Endothelial cell of umbilical vein (primary cell): ENCODE results near the gene FRMD5. TPM values are rescaled to one million over a fixed set of nuclear protein-coding genes. Genes with fewer than 3 reads are reported as not detected.

Experiments used
- BruUV-seq: library from RNA; stranded (reverse); fragments of 400-500 nt; replicated peaks from 2 replicates; lab custom pipeline; 2021; lab: Mats Ljungman, UMichigan
- CTCF ChIA-PET: fragments of 300-600, 350-600 bp; sonication (Branson Sonifier 250); formaldehyde crosslinking; loops from one replicate; lab custom pipeline; 2021; ENCODE audit warnings: antibody characterized with exemption, inconsistent platforms; lab: Charles Lee
- POLR2A ChIA-PET: fragments of 300-600, 350-600 bp; sonication (Branson Sonifier 250); formaldehyde crosslinking; loops from one replicate; lab custom pipeline; 2021; ENCODE audit warnings: antibody characterized with exemption, inconsistent platforms; lab: Charles Lee
- DNase-seq: peaks from one replicate; pipeline ENCODE4 v3.0.0-alpha.2; 2011; ENCODE audit warnings: low read depth, low spot score
- FAIRE-seq: peaks from 2 replicates; lab custom pipeline; 2011; peaks lifted over from hg19 to GRCh38; lab: Jason Lieb, UNC
- H2AFZ ChIP-seq: 2 replicates; pipeline ENCODE4 v1.6.0; 2012; ENCODE audit warnings: low read depth, low read length, control low read depth, inconsistent platforms
- H3K27ac ChIP-seq: 2 replicates; pipeline ENCODE4 v1.5.1; 2011; ENCODE audit warnings: low read depth, mild to moderate bottlenecking, control low read depth, low read length, moderate library complexity; ENCODE audit not compliant: insufficient read depth
- H3K27me3 ChIP-seq, 2 experiments: 2 replicates each; pipeline versions ENCODE4 v1.6.0 to v1.6.1; 2011; ENCODE audit warnings: low read length in 2 of 2, mixed read lengths in 1 of 2; ENCODE audit not compliant: control insufficient read depth in 2 of 2, insufficient read depth in 2 of 2
- H3K36me3 ChIP-seq, 2 experiments: 2 replicates in 1 of 2; 3 replicates in 1 of 2; pipeline ENCODE4 v1.5.1; 2011; ENCODE audit warnings: low read length in 2 of 2, mild to moderate bottlenecking in 1 of 2, moderate library complexity in 1 of 2; ENCODE audit not compliant: control insufficient read depth in 2 of 2, insufficient read depth in 2 of 2; ENCODE audit errors: extremely low read depth in 1 of 2
- H3K4me1 ChIP-seq: 3 replicates; pipeline ENCODE4 v1.5.1; 2011; ENCODE audit warnings: mild to moderate bottlenecking, low read length; ENCODE audit not compliant: control insufficient read depth, insufficient read depth; ENCODE audit errors: extremely low read depth
- H3K4me2 ChIP-seq: 2 replicates; pipeline ENCODE4 v1.6.1; 2011; ENCODE audit warnings: low read length, control low read depth, mixed read lengths; ENCODE audit not compliant: insufficient read depth
- H3K4me3 ChIP-seq, 3 experiments: fragments of 200-600 bp in 1 of 3; sonication (generic), shearing (Covaris generic) in 1 of 3; replicated peaks in 1 of 3; 2 replicates each; pipeline ENCODE4 v1.5.1; 2011 to 2016; ENCODE audit warnings: control low read depth in 3 of 3, low read length in 3 of 3, mild to moderate bottlenecking in 2 of 3, inconsistent platforms in 1 of 3, low read depth in 1 of 3, moderate library complexity in 1 of 3; ENCODE audit not compliant: insufficient read depth in 1 of 3
- H3K79me2 ChIP-seq: 2 replicates; pipeline ENCODE4 v1.6.0; 2012; ENCODE audit warnings: low read length, inconsistent platforms; ENCODE audit not compliant: control insufficient read depth, insufficient read depth
- H3K9ac ChIP-seq: replicated peaks from 2 replicates; pipeline ENCODE3; 2011; ENCODE audit warnings: low read length, control low read depth; ENCODE audit not compliant: insufficient read depth; ENCODE audit errors: extremely low read depth
- H3K9me1 ChIP-seq: replicated peaks from 3 replicates; pipeline ENCODE4 v1.6.0; 2011; ENCODE audit warnings: mild to moderate bottlenecking, low read length; ENCODE audit not compliant: control insufficient read depth, insufficient read depth; ENCODE audit errors: extremely low read depth
- H3K9me3 ChIP-seq: replicated peaks from 2 replicates; pipeline ENCODE4 v1.5.1; 2012; ENCODE audit warnings: low read length, inconsistent platforms; ENCODE audit not compliant: control insufficient read depth, insufficient read depth
- H4K20me1 ChIP-seq: replicated peaks from 2 replicates; pipeline ENCODE3; 2011; ENCODE audit warnings: mild to moderate bottlenecking, low read length; ENCODE audit not compliant: control insufficient read depth, insufficient read depth; ENCODE audit errors: extremely low read depth
- EZH2 ChIP-seq: IDR thresholded peaks from 2 replicates; pipeline ENCODE4 v1.6.1; 2012; ENCODE audit warnings: borderline replicate concordance, low read depth, mild to moderate bottlenecking, moderate library complexity, low read length, inconsistent platforms; ENCODE audit not compliant: severe bottlenecking
- FOS ChIP-seq: IDR thresholded peaks from 2 replicates; pipeline ENCODE4 v1.6.1; 2011; ENCODE audit warnings: mild to moderate bottlenecking, low read length, moderate library complexity, borderline replicate concordance; ENCODE audit not compliant: insufficient read depth
- GATA2 ChIP-seq: IDR thresholded peaks from 2 replicates; pipeline ENCODE4 v1.7.0; 2011; ENCODE audit warnings: low read depth, mild to moderate bottlenecking, moderate library complexity, mixed read lengths, low read length; ENCODE audit not compliant: insufficient read length, insufficient read depth
- JUN ChIP-seq: IDR thresholded peaks from 2 replicates; pipeline ENCODE4 v1.6.1; 2011; ENCODE audit warnings: borderline replicate concordance, low read depth; ENCODE audit not compliant: insufficient read length, insufficient read depth
- MAX ChIP-seq: IDR thresholded peaks from 2 replicates; pipeline ENCODE4 v1.6.1; 2011; ENCODE audit not compliant: insufficient read depth, insufficient read length
- MYC ChIP-seq: IDR thresholded peaks from one replicate; pipeline ENCODE4 v1.6.1; 2011; ENCODE audit warnings: mild to moderate bottlenecking, low read depth, low read length
- POLR2A ChIP-seq: IDR thresholded peaks from 2 replicates; pipeline ENCODE4 v1.6.1; 2012; ENCODE audit warnings: low read depth, mild to moderate bottlenecking, control low read depth, low read length
- POLR2AphosphoS5 ChIP-seq: IDR thresholded peaks from 2 replicates; pipeline ENCODE4 v1.6.1; 2012; ENCODE audit warnings: low read depth, mild to moderate bottlenecking, control low read depth, low read length, moderate library complexity; ENCODE audit not compliant: insufficient read depth
- dilution Hi-C: fragments of 300-500 bp; cut with MboI; formaldehyde crosslinking; loops from one replicate; pipeline ENCODE4 v1.15.0; 2019; ENCODE audit warnings: low sequenced_read_pairs; ENCODE audit not compliant: extremely low pct_ligation_motif_present
- intact Hi-C: fragments of 100-400 bp; cut with micrococcal nuclease; formaldehyde crosslinking; loops from one replicate; pipeline ENCODE4 v1.10.0; 2022
- polyA plus RNA-seq, 4 experiments: library from polyadenylated mRNA; depleted of rRNA in 3 of 4; stranded (reverse) in 3 of 4; unstranded in 1 of 4; fragments of >200 nt; gene quantifications; 2 replicates each; pipeline versions ENCODE4 v1.2.1 to v1.2.3, GENCODE V29; 2011 to 2012; ENCODE audit warnings: missing spikeins in 1 of 4
- total RNA-seq: library from RNA; stranded (reverse); gene quantifications from 2 replicates; pipeline ENCODE4 v1.2.3, GENCODE V29; 2021
- TF ChIP-seq, protein P1 (sequence below), 2 donors: IDR thresholded peaks; 1 replicate in 1 of 2; 2 replicates in 1 of 2; pipeline ENCODE4 v1.5.1; 2011; ENCODE audit warnings: low read length in 2 of 2, mild to moderate bottlenecking in 2 of 2, moderate library complexity in 2 of 2, control low read depth in 1 of 2, inconsistent platforms in 1 of 2, low read depth in 1 of 2; ENCODE audit not compliant: insufficient read depth in 1 of 2; ENCODE audit errors: extremely low read depth in 1 of 2

FRMD5 gene
- total and polyA plus RNA-seq, 2 donors (not counting 3 experiments of a cell fraction or from before 2014, with no cell fraction given) = 16.7 to 20.2 TPM

- no peaks in the 10 kb centered on the region for H4K20me1 ChIP-seq
- intact Hi-C loops = no loop called here
Observed at GRCh38 chr15:44132057-44132456, 63.0 kb downstream of the FRMD5 start.

More at GRCh38 chr15:44132057-44132456, 63.0 kb downstream of the FRMD5 start:
- no peak for TF ChIP-seq POLR2A
- TF ChIP-seq FOS = no peak
- no peak for TF ChIP-seq MYC
- TF ChIP-seq EZH2 = no peak
- TF ChIP-seq MAX = no peak
- TF ChIP-seq GATA2 = no peak
- no peak for TF ChIP-seq POLR2AphosphoS5
- TF ChIP-seq, protein P1, sequence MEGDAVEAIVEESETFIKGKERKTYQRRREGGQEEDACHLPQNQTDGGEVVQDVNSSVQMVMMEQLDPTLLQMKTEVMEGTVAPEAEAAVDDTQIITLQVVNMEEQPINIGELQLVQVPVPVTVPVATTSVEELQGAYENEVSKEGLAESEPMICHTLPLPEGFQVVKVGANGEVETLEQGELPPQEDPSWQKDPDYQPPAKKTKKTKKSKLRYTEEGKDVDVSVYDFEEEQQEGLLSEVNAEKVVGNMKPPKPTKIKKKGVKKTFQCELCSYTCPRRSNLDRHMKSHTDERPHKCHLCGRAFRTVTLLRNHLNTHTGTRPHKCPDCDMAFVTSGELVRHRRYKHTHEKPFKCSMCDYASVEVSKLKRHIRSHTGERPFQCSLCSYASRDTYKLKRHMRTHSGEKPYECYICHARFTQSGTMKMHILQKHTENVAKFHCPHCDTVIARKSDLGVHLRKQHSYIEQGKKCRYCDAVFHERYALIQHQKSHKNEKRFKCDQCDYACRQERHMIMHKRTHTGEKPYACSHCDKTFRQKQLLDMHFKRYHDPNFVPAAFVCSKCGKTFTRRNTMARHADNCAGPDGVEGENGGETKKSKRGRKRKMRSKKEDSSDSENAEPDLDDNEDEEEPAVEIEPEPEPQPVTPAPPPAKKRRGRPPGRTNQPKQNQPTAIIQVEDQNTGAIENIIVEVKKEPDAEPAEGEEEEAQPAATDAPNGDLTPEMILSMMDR (IDR thresholded peaks at IDR 0.05; ENCODE audit: extremely low read depth in 1 of 2, insufficient read depth in 1 of 2, low read depth in 1 of 2, low read length in 2 of 2) = no peak
- no peak for TF ChIP-seq JUN
- Histone ChIP-seq H3K9me3 (no peaks in the 10 kb centered on the region), H3K9me1 (no peaks in the 10 kb centered on the region), H3K4me3 (no peak overlapping the region), H3K4me1 (no peaks in the 10 kb centered on the region), H3K79me2 (peaks cover 2% of the 10 kb centered on the region), H3K36me3 (no peaks in the 10 kb centered on the region), H3K27ac (no peak overlapping the region), H3K4me2 (no peak overlapping the region), H2AFZ (no peak overlapping the region), H3K27me3 (no peaks in the 10 kb centered on the region), H3K9ac (no peak overlapping the region)
- FAIRE-seq = no peak
- ChIA-PET CTCF (no interaction called here), POLR2A (no interaction called here)
- DNase-seq = no peak
- no TSS peak for BruUV-seq
- dilution Hi-C loops = no loop called here
